ENCODE data around the gene OTULINL. TPM values are rescaled to one million over a fixed set of nuclear protein-coding genes. Genes with fewer than 3 reads are reported as not detected.

OTULINL gene
- polyA plus RNA-seq, 3 donors, result 56.8 to 107 (median 92.9) TPM

DNA sequence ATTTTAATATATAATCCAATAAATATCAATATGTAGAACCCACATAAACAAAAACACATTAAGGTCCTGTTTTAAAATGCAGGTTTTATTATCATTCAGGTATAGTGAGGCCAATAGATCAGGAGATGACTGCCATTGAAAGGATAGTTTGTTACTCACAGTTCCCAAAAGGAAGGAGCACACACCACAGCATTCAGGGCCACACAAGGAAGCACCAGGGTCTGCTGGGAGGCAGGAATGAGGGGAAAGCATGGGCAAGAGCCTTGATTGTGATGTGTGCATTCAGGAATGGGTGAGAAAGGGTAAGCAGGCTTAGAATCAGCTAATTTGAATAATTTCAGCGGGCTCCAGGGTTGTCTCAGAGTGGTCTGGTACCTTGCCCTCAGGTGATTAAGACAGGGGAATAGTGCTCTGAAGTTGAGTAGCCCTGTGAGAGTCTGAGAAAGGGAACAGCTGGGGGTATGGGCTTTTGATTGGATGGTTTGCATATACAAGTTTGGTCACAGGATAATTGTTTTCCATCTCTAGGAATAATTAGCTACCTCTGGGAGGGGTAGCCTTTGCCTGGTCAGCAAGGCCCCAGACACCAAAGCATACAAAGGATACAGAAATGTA is 63.1 kb downstream of the OTULINL start:
- DNase-seq, result no peak
- Histone ChIP-seq H3K36me3 (replicated peaks in 1 of 2; ENCODE audit: control insufficient read depth in 1 of 2, insufficient read depth in 2 of 2, low read length in 2 of 2) (no peaks in the 10 kb centered on the region), H2AFZ (ENCODE audit: insufficient read depth, low read depth, low read length, poor library complexity, severe bottlenecking) (no peak overlapping the region), H3K4me3 (replicated peaks in 1 of 3; ENCODE audit: low read depth in 2 of 3, low read length in 3 of 3) (no peak overlapping the region), H3K4me1 (ENCODE audit: control insufficient read depth in 1 of 2, insufficient read depth in 2 of 2, low read length in 2 of 2) (peaks cover 0 to 3% of the 10 kb centered on the region in 2 donors), H3K27me3 (ENCODE audit: control insufficient read depth in 2 of 2, insufficient read depth in 2 of 2, low read length in 2 of 2) (no peaks in the 10 kb centered on the region), H3K9me3 (replicated peaks in 1 of 2; ENCODE audit: control insufficient read depth in 1 of 2, insufficient read depth in 1 of 2, low read length in 2 of 2) (no peaks in the 10 kb centered on the region), H4K20me1 (ENCODE audit: insufficient read depth, low read length) (no peaks in the 10 kb centered on the region), H3K9ac (ENCODE audit: insufficient read depth, low read length, poor library complexity, severe bottlenecking) (no peak overlapping the region), H3K4me2 (replicated peaks; ENCODE audit: extremely low read depth, low read length, poor library complexity, severe bottlenecking) (no peak overlapping the region), H3K27ac (ENCODE audit: low read depth in 1 of 2, low read length in 2 of 2) (no peak overlapping the region), H3K79me2 (ENCODE audit: insufficient read depth, low read length) (no peaks in the 10 kb centered on the region)
- WGBS (ENCODE audit: insufficient coverage), result 83% methylated on average over 1 of the region's 1 CpG
- Mint-ChIP-seq H3K27ac (no peak overlapping the region), H3K4me3 (no peak overlapping the region), H3K9me3 (peaks cover 0 to 3% (median 0%) of the 10 kb centered on the region in 7 donors), H3K4me1 (no peaks in the 10 kb centered on the region), H3K36me3 (no peaks in the 10 kb centered on the region), H3K27me3 (ENCODE audit: low read depth in 3 of 3) (peaks cover 1 to 5% (median 4%) of the 10 kb centered on the region in 3 donors)
- intact Hi-C loops (cut with micrococcal nuclease), result loop anchor here (5.0 to 10.0 kb wide), 4 partner anchors 247 to 660 kb away; no protein-coding TSS in a partner anchor
- TF ChIP-seq, protein P1, sequence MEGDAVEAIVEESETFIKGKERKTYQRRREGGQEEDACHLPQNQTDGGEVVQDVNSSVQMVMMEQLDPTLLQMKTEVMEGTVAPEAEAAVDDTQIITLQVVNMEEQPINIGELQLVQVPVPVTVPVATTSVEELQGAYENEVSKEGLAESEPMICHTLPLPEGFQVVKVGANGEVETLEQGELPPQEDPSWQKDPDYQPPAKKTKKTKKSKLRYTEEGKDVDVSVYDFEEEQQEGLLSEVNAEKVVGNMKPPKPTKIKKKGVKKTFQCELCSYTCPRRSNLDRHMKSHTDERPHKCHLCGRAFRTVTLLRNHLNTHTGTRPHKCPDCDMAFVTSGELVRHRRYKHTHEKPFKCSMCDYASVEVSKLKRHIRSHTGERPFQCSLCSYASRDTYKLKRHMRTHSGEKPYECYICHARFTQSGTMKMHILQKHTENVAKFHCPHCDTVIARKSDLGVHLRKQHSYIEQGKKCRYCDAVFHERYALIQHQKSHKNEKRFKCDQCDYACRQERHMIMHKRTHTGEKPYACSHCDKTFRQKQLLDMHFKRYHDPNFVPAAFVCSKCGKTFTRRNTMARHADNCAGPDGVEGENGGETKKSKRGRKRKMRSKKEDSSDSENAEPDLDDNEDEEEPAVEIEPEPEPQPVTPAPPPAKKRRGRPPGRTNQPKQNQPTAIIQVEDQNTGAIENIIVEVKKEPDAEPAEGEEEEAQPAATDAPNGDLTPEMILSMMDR (IDR thresholded peaks at IDR 0.05), result no peak

DNA sequence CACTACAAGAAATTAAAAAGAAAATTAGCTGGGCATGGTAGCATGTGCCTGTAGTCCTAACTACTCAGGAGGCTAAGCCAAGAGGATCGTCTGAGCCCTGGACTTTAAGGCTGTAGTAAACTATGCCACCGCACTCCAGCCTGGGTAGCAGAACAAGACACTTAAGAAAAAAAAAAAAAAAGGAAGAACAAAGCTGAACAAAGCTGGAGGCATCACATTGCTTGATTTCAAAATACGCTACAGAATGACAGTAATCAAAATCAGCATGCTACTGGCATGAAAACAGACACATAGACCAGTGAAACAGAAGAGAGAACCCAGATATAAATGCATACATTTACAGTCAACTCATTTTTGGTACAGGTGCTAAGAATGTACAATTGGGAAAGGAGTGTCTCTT is 68.5 kb downstream of the OTULINL start:
- H3K4me1 Mint-ChIP-seq, result peaks cover 4% of the 10 kb centered on the region
- intact Hi-C loops (cut with micrococcal nuclease), result no loop called here
- 78% methylated on average over 2 of the region's 3 CpGs for WGBS (ENCODE audit: insufficient coverage)
- peak overlapping the region in 1 of 7 donors; percentile 60 for H3K27ac Mint-ChIP-seq
- Histone ChIP-seq H3K4me3 (replicated peaks in 1 of 3; ENCODE audit: low read depth in 2 of 3, low read length in 3 of 3) (no peak overlapping the region), H3K9me3 (replicated peaks in 1 of 2; ENCODE audit: control insufficient read depth in 1 of 2, insufficient read depth in 1 of 2, low read length in 2 of 2) (no peaks in the 10 kb centered on the region), H3K4me2 (replicated peaks; ENCODE audit: extremely low read depth, low read length, poor library complexity, severe bottlenecking) (no peak overlapping the region), H3K36me3 (replicated peaks in 1 of 2; ENCODE audit: control insufficient read depth in 1 of 2, insufficient read depth in 2 of 2, low read length in 2 of 2) (no peaks in the 10 kb centered on the region), H3K9ac (ENCODE audit: insufficient read depth, low read length, poor library complexity, severe bottlenecking) (no peak overlapping the region), H3K79me2 (ENCODE audit: insufficient read depth, low read length) (no peaks in the 10 kb centered on the region), H3K27me3 (ENCODE audit: control insufficient read depth in 2 of 2, insufficient read depth in 2 of 2, low read length in 2 of 2) (no peaks in the 10 kb centered on the region), H2AFZ (ENCODE audit: insufficient read depth, low read depth, low read length, poor library complexity, severe bottlenecking) (no peak overlapping the region), H4K20me1 (ENCODE audit: insufficient read depth, low read length) (no peaks in the 10 kb centered on the region), H3K4me1 (ENCODE audit: control insufficient read depth in 1 of 2, insufficient read depth in 2 of 2, low read length in 2 of 2) (peaks cover 0 to 3% of the 10 kb centered on the region in 2 donors), H3K27ac (ENCODE audit: low read depth in 1 of 2, low read length in 2 of 2) (no peak overlapping the region)
- TF ChIP-seq, protein P1 (IDR thresholded peaks at IDR 0.05), result no peak
- peaks cover 4 to 11% (median 7%) of the 10 kb centered on the region in 3 donors for H3K27me3 Mint-ChIP-seq (ENCODE audit: low read depth in 3 of 3)
- H3K9me3 Mint-ChIP-seq, result no peaks in the 10 kb centered on the region
- no peaks in the 10 kb centered on the region for H3K36me3 Mint-ChIP-seq
- no peak overlapping the region for H3K4me3 Mint-ChIP-seq
- DNase-seq, result no peak

Measured in CD14-positive monocyte (primary cell).